GM18526 (cell line): Measurements from ENCODE around the gene C1orf167.

Experiments
- POLR2A ChIP-seq: IDR thresholded peaks from 3 replicates; pipeline ENCODE4 v1.6.1; 2011; ENCODE audit not compliant: insufficient read length; ENCODE audit errors: extremely low read depth

Gene C1orf167

DNA sequence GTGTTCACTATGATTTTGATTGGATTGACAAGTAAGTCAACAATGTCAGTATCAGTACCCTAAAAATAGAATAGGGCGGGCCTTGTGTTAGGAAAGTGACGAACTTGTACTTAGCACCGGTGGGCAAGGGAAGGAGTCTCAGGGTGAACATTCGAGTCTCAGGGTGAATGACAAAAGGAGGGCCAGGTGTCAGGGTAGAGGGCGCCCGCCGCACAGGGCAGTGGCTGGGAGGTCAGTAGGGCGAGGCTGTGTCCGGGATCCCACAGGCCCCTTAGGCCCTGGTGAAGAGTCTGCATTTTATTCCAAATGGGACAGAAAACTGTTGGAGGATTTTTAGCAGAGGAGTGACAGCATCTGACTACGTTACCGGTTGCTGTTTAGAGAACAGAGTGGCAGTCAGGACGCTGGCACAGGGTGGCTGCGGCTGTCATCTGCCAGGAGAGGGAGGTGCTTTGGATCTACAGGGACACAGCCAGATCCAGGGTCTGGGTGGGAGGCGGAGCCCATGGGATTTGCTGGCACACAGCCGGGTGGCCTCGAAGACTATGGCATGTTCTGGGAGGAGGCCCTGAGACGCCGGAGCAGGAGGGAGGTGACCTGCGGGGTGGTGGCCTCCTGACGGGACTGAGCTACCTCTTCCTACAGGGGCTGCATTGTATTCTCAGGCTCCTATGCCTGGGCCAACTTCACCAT is 15.1 kb upstream of the C1orf167 start:
- no peak for TF ChIP-seq POLR2A

DNA sequence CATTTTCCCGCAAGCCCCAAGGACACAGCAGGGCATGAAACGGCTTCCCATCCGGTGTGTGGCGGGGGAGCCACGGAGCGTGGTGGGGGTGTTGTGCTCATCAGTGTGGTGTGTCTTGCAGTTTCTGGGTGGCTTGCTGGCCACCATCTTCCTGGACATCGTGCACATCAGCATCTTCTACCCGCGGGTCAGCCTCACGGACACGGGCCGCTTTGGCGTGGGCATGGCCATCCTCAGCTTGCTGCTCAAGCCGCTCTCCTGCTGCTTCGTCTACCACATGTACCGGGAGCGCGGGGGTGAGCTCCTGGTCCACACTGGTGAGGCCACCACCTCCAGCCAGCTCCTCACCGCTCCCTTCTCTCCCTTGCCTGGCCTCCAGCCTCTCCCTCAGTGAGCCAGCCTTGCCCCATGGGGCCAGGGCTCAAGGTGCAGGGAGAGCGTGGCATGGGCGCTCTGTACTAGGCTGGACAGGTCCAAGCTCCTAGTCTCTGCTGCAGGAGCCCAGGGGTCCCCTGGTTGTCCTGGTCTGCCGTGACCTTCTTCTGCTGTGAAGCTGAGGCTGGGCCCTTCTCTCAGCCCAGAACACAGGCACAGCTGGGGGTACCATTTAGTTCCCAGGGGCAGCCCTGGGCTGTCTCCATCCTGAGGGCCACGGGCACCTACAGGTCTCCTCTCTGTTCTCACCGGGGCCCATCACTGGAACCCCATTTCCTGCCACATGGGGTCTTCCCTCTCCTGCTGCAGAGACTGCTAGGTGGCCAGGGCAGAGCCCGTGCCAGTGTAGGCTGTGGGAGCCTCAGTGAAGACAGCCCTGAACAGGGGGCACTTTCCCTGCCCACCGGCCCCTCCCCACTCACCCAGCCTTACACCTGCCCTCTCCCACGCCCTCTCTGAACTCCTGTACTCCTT is 13.4 kb upstream of the C1orf167 start:
- no peak for TF ChIP-seq POLR2A

DNA sequence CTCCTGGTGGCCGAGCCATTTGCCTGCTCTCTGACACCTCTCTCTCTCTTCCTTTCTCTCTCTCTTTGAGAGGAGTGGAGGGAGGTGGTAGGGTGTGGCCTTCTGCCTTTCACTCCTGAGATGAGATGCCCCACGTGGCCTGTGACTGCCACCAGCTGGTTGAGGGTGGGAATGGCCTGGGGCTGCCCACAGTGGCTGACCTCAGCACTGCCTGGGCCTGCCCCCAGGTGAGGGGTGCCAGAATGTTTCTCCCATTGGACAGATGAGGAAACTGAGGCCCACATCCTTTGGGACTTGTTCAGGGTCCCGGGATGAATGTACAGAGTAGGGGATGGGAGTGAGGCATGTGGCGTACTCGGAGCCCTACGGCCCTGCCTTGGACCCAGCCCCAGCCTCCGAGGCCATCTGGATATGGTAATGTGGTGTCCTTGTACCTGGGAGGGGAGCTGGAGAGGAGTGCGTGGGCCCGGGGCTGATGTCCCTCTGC is 12.7 kb upstream of the C1orf167 start:
- no peak for TF ChIP-seq POLR2A

DNA sequence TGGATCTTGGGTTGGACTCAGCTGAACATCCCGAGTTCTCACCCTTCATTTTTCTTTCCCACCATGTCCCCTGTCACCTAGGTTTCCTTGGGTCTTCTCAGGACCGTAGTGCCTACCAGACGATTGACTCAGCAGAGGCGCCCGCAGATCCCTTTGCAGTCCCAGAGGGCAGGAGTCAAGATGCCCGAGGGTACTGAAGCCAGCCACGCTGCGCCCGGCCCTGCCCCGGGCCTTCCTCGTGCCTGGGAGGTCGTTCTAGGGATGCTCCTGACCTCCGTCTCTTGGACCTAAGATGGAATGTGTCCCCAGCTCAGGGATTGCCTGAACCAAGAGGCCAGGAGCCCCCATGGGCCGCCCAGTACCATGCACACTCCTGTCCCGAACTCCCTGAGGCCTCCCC is 12.0 kb upstream of the C1orf167 start:
- no peak for TF ChIP-seq POLR2A

DNA sequence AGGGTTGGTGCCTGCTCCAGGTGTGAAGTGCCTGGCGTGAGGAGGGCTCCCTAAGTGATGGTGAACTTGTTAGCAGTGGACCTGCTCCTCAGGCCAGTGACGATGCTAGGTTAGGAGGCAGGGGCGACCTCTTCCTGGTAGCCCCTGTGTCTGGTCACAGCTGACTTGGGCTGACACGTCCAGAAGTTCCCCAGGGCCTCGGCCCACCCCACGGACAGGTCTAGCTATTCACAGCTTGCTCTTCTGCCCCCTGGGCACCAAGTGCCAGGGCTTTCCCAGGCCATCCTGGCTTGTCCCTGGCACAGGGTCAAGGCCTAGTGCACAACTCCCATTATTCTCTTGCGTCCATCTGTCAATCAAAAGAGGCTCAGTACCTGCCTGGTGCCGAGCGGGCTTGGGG is 10.9 kb upstream of the C1orf167 start:
- TF ChIP-seq POLR2A = no peak

DNA sequence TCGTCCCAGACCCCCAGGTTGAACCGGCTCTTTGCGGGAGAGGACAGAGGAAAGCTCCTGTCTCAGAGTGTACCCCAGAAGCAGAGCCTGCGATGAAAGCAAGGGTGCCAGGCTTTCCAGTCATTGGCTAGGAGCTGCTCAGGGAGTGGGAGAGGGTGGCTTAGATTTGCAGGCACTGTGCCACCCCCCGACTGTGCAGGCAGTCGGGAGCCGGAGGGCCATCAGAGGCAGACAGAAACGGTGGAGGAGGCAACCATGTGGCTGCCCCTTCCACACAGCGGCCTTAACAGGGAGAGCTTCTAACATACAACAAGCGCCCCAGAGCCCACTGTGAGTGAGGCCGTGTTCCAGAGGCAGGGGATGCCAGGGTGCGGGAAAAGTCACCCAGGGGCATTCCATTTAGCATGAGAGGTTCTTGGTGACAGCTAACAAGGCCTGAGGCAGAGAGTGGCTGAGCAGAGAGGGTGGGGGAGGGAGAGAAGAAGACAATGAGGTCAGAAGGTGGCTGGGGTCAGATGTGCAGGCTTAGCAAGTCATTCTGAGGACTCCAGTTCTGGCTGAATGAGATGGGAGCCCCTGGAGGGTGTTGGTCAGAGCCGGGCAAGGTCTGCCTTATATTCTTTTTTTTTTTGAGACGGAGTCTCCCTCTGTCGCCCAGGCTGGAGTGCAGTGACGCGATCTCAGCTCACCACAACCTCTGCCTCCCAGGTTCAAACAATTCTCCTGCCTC is 9.5 kb upstream of the C1orf167 start:
- no peak for TF ChIP-seq POLR2A

DNA sequence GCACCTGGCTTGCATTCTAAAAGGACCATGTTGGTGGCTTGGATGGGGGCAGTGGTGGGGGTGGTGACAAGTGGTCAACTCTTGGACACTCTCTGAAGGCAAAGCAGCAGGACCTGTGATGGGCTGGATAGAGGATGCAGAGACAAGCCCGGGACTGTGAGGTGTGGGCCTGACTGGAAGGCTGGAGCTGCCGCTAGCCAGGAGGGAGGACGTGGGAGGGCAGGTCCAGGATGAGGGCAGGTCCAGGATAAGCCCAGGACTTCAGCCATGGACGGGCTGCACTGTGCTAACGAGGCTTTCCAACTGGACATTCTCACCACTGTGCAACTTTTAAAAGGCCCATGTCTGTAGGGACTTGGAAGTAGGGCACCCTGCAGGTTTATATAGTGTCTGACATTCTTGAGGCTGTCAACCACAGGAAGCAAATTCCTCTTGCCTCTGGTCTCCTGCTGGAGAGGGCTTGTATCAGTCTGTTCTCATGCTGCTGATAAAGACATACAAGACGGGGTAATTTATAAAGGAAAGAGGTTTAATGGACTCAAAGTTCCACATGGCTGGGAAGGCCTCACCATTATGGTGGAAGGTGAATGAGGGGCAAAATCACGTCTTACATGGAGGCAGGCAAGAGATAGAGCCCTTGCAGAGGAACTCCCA is 8.3 kb upstream of the C1orf167 start:
- no peak for TF ChIP-seq POLR2A

DNA sequence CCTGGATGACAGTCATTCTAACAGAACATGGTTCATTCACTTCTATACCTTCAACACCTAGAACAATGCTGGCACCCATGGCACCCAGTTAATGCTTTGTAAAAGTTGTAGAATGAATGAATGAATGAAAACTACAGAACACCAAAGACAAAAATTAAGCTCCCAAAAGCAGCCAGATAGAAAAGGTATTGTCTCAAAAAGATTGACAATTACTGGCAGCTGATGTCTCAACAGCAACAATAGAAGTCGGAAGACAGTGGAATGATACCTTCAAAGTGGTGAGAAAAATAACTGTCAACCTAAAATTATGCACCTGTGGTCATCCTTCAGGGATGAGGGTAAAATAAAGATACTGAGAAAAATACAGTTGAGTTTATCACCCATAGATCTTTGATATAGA is 4.9 kb upstream of the C1orf167 start:
- no peak for TF ChIP-seq POLR2A

DNA sequence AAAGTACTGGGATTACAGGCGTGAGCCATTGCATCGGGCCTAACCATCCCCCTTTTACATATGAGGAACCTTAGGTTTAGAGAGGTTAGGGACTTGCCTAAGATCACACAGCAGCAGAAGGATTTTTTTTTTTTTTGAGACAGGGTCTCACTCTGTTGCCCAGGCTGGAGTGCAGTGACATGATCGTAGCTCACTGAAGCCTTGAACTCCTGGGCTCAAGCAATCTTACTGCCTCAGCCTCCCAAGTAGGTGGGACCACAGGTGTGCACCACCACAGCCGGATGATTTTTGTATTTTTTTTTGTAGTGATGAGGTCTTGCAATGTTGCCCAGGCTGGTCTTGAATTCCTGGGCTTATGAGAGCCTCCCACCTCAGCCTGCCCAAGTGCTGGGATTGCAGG is 2.2 kb upstream of the C1orf167 start:
- no peak for TF ChIP-seq POLR2A

DNA sequence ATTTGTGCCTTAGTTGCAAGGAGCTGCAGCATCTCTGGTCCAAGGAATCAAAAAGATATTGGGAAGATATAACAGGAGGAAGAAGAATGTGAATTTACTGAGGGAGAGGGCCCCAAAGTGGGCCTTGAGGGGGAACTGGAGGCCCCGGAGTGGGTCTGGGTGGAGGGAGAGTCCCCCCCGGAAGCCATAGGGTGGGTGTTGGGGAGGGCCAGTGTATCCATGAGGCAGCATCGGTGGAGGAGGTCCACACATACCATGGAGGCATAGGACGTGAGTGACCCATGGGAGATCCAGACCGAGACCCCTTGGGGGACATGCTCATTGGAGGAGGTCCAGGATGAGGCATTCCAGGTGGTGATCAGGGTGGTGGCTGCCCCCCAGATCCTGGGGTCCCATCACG is 708 bp upstream of the C1orf167 start:
- TF ChIP-seq POLR2A = no peak

DNA sequence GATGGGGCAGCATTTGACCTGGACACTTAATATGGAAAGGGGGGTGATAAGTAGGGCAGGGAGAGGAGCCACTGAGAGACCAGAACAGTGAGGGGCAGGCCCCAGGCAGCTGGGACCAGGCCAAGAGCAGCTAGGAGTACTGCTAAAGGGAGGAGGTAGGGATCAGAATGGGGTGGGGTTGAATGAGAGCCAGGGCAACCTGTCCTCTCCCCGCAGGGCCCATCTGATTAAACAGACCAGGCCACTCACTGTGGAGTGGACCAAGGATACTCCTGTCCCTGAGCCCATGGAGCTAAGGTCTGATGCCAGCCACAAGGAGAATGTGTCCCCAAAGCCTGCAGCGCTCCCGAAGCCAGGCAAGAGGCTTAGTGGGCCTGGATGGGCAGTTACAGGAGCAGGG is 2.1 kb downstream of the C1orf167 start:
- no peak for TF ChIP-seq POLR2A

DNA sequence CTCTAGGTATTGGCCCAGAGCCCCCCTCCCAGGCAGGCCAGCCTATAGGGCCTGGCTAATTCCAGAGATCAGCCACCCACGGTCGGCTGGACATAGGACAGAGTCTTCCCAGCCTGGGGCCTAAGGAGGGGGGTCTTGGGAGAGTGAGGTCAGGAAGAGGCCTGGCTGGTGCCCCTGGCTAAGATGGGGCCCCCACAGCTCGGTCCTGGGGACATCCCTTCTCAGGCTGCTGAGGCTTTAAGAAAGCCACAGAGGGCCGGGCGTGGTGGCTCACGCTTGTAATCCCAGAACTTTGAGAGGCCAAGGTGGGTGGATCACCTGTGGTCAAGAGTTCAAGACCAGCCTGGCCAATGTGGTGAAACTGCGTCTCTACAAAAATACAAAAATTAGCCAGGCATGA is 2.5 kb downstream of the C1orf167 start:
- no peak for TF ChIP-seq POLR2A

DNA sequence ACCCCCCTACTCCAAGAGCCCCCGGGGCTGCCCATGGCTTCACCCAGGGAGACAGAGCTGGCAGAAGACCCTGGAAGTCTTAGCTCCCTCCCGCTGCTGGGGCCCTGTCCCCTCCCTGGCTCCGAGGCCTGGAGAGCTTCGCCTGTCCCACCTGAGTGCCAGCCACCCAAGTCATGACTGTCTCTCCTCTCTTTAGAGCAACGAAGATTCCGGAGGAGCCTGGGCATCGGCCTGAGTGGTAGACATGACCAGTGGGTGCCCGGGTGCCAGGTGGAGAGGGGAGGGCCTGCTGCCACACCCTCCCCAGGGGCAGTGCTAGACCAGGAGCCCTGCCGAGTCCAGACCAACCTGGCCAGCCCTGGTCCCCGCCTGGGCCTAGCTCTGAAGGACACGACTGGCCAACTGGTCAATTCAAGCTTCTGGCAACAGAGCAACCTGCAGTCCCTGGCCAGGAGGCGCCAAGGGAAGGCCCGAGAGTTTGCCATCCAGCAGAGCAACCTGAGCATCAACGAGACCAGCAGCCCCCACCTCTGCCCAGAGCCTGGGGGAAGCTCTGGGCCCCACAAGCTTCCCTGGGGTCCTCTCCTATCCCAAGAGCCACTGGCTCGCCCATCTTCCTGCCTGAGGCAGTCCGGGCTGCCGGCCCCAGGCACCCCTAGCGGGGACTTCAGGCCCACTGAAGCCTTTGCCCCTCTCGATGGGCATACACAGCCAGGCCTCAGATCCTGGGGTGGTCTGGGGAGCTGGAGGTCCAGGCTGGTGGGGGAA is 3.9 kb downstream of the C1orf167 start:
- TF ChIP-seq POLR2A = no peak

DNA sequence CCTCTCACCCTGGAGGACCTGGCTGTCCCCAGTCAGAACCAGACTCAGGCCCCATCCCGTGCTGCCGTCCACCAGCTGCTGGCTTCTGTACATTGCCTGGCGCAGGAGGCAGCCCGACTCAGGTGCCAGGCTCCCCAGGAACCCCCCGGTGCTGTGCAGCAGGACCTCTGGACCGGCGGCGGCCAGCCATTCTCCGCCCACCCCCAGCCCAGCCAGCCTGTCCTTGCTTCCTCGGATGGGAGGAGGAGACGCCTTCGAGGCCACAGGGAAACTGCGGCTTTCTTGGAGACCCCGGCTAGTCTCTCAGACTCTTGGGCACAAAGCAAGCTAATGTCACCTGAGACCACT is 4.4 kb downstream of the C1orf167 start:
- TF ChIP-seq POLR2A = no peak
